ENCODE results near the gene WLS.

DNA sequence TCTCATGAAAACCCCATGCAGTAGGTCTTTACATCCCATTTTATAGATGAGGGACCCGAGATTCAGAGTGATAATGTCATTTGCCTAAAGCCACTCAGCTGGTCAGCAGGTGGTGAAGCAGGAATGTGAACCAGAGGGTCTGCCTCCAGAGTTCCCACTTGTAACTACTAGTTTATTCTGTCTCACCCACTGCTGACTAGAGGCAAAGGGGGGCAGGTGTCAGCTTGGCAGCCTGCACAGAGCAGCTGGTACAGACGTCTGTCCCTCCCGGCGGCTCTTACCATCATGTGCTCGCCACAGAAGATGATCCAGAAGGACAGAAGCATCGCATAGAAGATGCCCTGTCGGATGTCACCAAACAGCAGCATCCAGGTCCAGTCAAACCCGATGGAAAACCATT lies 82.4 kb downstream of the WLS start:
- TF ChIP-seq, protein P1, sequence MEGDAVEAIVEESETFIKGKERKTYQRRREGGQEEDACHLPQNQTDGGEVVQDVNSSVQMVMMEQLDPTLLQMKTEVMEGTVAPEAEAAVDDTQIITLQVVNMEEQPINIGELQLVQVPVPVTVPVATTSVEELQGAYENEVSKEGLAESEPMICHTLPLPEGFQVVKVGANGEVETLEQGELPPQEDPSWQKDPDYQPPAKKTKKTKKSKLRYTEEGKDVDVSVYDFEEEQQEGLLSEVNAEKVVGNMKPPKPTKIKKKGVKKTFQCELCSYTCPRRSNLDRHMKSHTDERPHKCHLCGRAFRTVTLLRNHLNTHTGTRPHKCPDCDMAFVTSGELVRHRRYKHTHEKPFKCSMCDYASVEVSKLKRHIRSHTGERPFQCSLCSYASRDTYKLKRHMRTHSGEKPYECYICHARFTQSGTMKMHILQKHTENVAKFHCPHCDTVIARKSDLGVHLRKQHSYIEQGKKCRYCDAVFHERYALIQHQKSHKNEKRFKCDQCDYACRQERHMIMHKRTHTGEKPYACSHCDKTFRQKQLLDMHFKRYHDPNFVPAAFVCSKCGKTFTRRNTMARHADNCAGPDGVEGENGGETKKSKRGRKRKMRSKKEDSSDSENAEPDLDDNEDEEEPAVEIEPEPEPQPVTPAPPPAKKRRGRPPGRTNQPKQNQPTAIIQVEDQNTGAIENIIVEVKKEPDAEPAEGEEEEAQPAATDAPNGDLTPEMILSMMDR (conservative IDR thresholded peaks at IDR 0.05) = no peak
- TF ChIP-seq EZH2 (IDR thresholded peaks at IDR 0.05; ENCODE audit: low read depth) = no peak
